IPS-15b (cell line): ENCODE results near the gene FTO.

Experiments used
- H3K27me3 ChIP-seq: one replicate; pipeline ENCODE4 v1.6.1; 2013; ENCODE audit warnings: low read length; ENCODE audit not compliant: control insufficient read depth, insufficient read depth
- H3K36me3 ChIP-seq: one replicate; pipeline ENCODE4 v1.6.1; 2013; ENCODE audit warnings: low read length; ENCODE audit not compliant: control insufficient read depth, insufficient read depth
- H3K4me1 ChIP-seq: one replicate; pipeline ENCODE4 v1.6.1; 2013; ENCODE audit warnings: mild to moderate bottlenecking, low read length; ENCODE audit not compliant: control insufficient read depth, insufficient read depth
- H3K4me3 ChIP-seq: one replicate; pipeline ENCODE4 v1.5.1; 2013; ENCODE audit warnings: low read depth, low read length
- H3K9ac ChIP-seq: one replicate; pipeline ENCODE4 v1.6.1; 2013; ENCODE audit warnings: low read depth, mild to moderate bottlenecking, low read length
- H3K9me3 ChIP-seq: one replicate; pipeline ENCODE4 v1.6.1; 2013; ENCODE audit warnings: mild to moderate bottlenecking, low read length; ENCODE audit not compliant: control insufficient read depth, insufficient read depth

Gene FTO

GRCh38 chr16:53913099-53913870 is 209.3 kb downstream of the FTO start:
- Histone ChIP-seq H3K4me1 (no peaks in the 10 kb centered on the region), H3K27me3 (no peaks in the 10 kb centered on the region), H3K9me3 (no peaks in the 10 kb centered on the region), H3K36me3 (no peaks in the 10 kb centered on the region), H3K4me3 (no peak overlapping the region), H3K9ac (no peak overlapping the region)

- no peaks in the 10 kb centered on the region for H3K27me3 ChIP-seq
- H3K9ac ChIP-seq: no peak overlapping the region
- H3K9me3 ChIP-seq: no peaks in the 10 kb centered on the region
- no peaks in the 10 kb centered on the region for H3K4me1 ChIP-seq
- H3K36me3 ChIP-seq: no peaks in the 10 kb centered on the region
- no peak overlapping the region for H3K4me3 ChIP-seq
Measured at GRCh38 chr16:53913920-53914319, 210.0 kb downstream of the FTO start.

- H3K27me3 ChIP-seq: no peaks in the 10 kb centered on the region
- no peak overlapping the region for H3K9ac ChIP-seq
- no peaks in the 10 kb centered on the region for H3K9me3 ChIP-seq
- H3K4me3 ChIP-seq: no peak overlapping the region
- no peaks in the 10 kb centered on the region for H3K4me1 ChIP-seq
- no peaks in the 10 kb centered on the region for H3K36me3 ChIP-seq
Measured at GRCh38 chr16:53914736-53915135, 210.8 kb downstream of the FTO start.

- Histone ChIP-seq H3K4me3 (no peak overlapping the region), H3K4me1 (no peaks in the 10 kb centered on the region), H3K36me3 (no peaks in the 10 kb centered on the region), H3K9me3 (no peaks in the 10 kb centered on the region), H3K9ac (no peak overlapping the region), H3K27me3 (no peaks in the 10 kb centered on the region)
Measured at GRCh38 chr16:53915452-53916160, 211.7 kb downstream of the FTO start.

- H3K36me3 ChIP-seq: no peaks in the 10 kb centered on the region
- H3K9me3 ChIP-seq: no peaks in the 10 kb centered on the region
- H3K4me1 ChIP-seq: no peaks in the 10 kb centered on the region
- H3K27me3 ChIP-seq: no peaks in the 10 kb centered on the region
- H3K9ac ChIP-seq: no peak overlapping the region
- H3K4me3 ChIP-seq: no peak overlapping the region
Measured at GRCh38 chr16:53920988-53921387, 217.0 kb downstream of the FTO start.

GRCh38 chr16:53922067-53922806 is 218.3 kb downstream of the FTO start:
- Histone ChIP-seq H3K9ac (no peak overlapping the region), H3K27me3 (no peaks in the 10 kb centered on the region), H3K36me3 (no peaks in the 10 kb centered on the region), H3K4me1 (no peaks in the 10 kb centered on the region), H3K4me3 (no peak overlapping the region), H3K9me3 (no peaks in the 10 kb centered on the region)

- no peaks in the 10 kb centered on the region for H3K27me3 ChIP-seq
- no peaks in the 10 kb centered on the region for H3K9me3 ChIP-seq
- no peak overlapping the region for H3K9ac ChIP-seq
- no peak overlapping the region for H3K4me3 ChIP-seq
- no peaks in the 10 kb centered on the region for H3K36me3 ChIP-seq
- H3K4me1 ChIP-seq: no peaks in the 10 kb centered on the region
Measured at GRCh38 chr16:53922807-53923571, 219.0 kb downstream of the FTO start.

- Histone ChIP-seq H3K36me3 (no peaks in the 10 kb centered on the region), H3K9ac (no peak overlapping the region), H3K4me1 (no peaks in the 10 kb centered on the region), H3K9me3 (no peaks in the 10 kb centered on the region), H3K27me3 (no peaks in the 10 kb centered on the region), H3K4me3 (no peak overlapping the region)
Measured at GRCh38 chr16:53924331-53925106, 220.6 kb downstream of the FTO start.

- no peaks in the 10 kb centered on the region for H3K27me3 ChIP-seq
- H3K9ac ChIP-seq: no peak overlapping the region
- no peaks in the 10 kb centered on the region for H3K9me3 ChIP-seq
- no peaks in the 10 kb centered on the region for H3K4me1 ChIP-seq
- H3K36me3 ChIP-seq: no peaks in the 10 kb centered on the region
- no peak overlapping the region for H3K4me3 ChIP-seq
Measured at GRCh38 chr16:53925107-53925410, 221.1 kb downstream of the FTO start.

- H3K4me1 ChIP-seq: no peaks in the 10 kb centered on the region
- no peaks in the 10 kb centered on the region for H3K9me3 ChIP-seq
- no peaks in the 10 kb centered on the region for H3K27me3 ChIP-seq
- no peak overlapping the region for H3K4me3 ChIP-seq
- no peaks in the 10 kb centered on the region for H3K36me3 ChIP-seq
- no peak overlapping the region for H3K9ac ChIP-seq
Measured at GRCh38 chr16:53925526-53925925, 221.6 kb downstream of the FTO start.

GRCh38 chr16:53926209-53926608 is 222.3 kb downstream of the FTO start:
- H3K9ac ChIP-seq: no peak overlapping the region
- H3K27me3 ChIP-seq: no peaks in the 10 kb centered on the region
- H3K4me1 ChIP-seq: no peaks in the 10 kb centered on the region
- no peaks in the 10 kb centered on the region for H3K9me3 ChIP-seq
- H3K36me3 ChIP-seq: no peaks in the 10 kb centered on the region
- H3K4me3 ChIP-seq: no peak overlapping the region
